ENCODE measurements around the gene RAPGEF2.

DNA sequence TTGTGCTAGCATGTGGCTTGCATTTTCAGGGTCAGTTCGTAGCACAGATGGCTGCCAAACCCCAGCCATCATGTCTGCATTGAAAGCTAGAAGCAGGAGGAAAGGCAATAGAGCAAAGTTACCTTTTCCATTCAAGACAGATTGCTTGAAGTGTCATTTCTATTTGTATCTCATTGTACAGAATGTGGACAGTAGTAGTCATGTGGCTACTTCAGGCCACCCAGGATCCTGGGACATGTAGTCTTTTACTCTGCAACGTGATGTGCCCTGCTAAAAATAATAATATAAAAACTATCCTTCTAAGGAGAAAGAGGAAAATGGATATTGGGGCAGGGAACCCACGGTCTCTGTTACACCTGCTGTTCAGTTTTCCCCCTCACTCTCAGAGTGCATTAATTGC lies 118.4 kb downstream of the RAPGEF2 start:
- TF ChIP-seq, protein P1, sequence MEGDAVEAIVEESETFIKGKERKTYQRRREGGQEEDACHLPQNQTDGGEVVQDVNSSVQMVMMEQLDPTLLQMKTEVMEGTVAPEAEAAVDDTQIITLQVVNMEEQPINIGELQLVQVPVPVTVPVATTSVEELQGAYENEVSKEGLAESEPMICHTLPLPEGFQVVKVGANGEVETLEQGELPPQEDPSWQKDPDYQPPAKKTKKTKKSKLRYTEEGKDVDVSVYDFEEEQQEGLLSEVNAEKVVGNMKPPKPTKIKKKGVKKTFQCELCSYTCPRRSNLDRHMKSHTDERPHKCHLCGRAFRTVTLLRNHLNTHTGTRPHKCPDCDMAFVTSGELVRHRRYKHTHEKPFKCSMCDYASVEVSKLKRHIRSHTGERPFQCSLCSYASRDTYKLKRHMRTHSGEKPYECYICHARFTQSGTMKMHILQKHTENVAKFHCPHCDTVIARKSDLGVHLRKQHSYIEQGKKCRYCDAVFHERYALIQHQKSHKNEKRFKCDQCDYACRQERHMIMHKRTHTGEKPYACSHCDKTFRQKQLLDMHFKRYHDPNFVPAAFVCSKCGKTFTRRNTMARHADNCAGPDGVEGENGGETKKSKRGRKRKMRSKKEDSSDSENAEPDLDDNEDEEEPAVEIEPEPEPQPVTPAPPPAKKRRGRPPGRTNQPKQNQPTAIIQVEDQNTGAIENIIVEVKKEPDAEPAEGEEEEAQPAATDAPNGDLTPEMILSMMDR (conservative IDR thresholded peaks at IDR 0.05), result no peak
- no peak for TF ChIP-seq EZH2 (IDR thresholded peaks at IDR 0.05; ENCODE audit: low read depth)

All from PC-9 (cell line).